Activated T-cell treated with anti-CD3 and anti-CD28 coated beads, Interleukin-2, amount 50 U/mL, for 48 hours (primary cell): ENCODE data around the gene GOLGA6L7.
A peak's percentile ranks its signal among the peaks of the same experiment; 100 is the strongest.
"Not testable (repeated sequence)": the region's sequence is repeated elsewhere in the genome, so short reads cannot be mapped to it uniquely, and the experiment has no call there.

Experiments used
- DNase-seq, 2 experiments: peaks; one replicate each; pipeline ENCODE4 v3.0.0-alpha.2; 2020

The GOLGA6L7 gene

DNA sequence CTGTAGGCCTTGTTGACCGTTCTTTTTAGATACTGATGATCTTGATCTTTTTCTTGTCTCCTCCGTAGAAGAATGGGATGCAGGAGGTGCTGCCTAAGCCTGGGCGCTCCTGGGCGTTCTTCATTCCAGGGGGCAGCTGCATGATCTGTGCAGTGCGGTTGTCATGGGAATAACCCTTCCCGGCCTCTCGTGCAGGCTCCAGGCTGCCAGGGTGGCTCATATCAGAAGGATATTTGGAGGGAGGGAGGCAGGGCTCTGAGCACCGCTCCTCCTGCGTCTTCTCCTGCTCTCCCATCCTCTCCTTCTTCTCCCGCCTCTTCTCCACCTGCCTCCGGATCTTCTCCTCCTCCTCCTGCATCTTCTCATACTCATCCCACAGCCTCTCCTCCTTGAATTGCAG is 6.2 kb downstream of the GOLGA6L7 start:
- DNase-seq = not testable (repeated sequence)

DNA sequence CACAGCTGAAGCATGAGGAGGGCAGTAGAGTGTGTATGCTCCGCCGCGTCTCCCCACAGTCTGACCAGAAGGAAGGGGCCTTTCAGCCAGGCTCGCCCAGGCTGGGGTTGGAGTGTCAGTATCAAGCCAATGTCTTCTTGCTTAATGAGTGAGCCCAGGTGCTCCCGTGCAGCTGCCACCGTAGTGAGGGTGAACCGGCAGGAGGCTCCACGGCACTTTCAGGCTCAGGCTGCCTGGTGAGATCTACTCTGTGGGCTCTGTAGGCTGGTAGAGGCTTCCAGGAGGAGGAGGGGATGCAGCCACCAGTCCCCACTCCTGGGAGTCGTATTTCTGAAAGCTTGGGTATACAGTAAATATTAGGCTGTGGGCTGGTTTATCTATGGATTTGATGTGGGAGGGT is 8.2 kb downstream of the GOLGA6L7 start:
- DNase-seq = not testable (repeated sequence)

DNA sequence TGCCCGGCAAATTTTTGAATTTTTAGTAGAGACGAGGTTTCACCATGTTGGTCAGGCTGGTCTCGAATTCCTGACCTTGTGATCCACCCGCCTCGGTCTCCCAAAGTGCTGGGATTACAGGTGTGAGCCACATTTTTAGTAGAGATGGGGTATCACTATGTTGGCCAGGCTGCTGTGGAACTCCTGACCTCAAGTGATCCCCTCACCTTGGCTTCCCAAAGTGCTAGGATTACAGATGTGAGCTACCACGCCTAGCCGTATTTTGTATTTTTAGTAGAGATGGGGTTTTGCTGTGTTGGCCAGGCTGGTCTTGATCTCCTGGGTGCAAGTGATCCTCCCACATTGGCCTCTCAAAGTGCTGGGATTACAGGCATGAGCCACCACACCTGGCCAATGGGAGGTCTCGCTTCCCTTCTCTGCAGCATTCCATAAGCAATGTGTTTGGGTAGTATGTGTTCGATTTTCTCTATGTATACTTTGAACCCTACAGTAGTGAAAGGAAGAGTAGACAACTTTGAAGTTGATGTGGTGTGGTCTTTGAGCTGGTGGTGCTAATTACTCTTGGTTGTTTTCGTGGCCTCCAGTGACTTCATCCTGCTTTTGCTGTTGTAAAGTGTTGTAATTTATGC is 13.4 kb downstream of the GOLGA6L7 start:
- DNase-seq = not testable (repeated sequence)

DNA sequence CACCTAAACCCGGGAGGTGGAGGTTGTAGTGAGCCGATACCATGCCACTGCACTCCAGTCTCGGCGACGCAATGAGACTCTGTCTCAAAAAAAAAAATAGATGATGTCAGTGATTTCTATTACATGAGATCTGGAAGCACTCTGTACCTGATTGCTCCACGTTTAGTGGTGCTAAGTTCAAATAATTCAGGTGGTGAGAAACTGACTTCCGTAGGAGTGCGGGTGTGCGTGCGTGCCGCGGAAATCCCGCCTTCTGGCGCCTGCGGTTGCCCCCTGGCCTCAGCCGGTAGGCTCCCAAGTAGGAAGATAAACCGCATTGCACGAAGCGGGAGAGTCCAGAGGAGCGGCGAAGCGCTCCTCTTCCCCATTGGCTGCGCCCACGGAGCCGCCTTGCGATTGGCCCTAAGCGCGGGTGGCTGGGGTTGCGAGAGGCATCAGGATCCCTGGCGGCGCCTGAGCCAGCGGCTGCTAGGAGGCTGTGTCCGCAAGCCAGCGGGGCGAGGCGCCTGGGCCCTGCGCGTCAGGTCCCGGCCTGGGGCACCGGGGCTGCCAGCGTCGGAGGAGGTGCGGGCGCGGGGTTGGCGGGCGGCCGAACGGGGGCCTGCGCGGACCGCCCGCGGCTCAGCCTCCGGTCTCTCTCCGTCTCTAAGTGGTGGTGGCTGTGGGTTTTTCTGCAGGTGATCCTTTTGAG is 16.4 kb downstream of the GOLGA6L7 start:
- peak; percentile 78 to 80 for DNase-seq

DNA sequence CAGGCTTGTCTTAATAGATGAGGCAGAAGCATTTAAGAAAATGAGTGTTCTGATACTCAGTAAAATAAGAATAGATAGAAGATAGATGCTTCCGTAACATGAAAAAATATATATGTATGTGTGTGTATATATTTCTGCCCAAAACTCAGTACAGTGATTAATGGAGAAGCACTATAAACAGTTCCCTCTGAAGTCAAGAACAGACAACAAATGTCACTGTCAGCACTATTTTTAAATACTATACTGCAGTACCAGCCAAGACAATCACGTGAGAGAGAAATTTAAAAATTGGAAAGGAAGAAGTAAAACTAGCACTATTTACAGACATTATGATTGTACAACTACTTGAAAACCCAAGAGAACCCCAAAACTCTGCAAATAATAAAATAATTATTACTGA is 27.0 kb downstream of the GOLGA6L7 start:
- DNase-seq = not testable (repeated sequence)

DNA sequence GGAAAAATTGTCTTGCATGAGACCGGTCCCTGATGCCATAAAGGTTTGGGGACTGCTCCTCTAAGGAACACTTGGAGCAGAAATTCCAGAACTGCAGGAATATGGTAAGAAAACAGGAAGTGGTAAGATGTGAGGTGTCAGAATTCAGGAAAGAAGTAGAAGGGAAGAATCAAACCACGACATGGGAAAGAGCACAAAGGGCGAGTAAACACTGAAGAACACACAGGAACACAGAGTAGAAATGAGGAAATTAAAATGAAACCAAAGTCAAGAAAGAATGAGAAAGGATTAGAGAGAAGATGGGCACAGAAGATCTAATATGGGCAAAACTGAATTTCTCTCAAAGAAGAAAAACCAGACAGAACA is 28.5 kb downstream of the GOLGA6L7 start:
- DNase-seq = not testable (repeated sequence)

DNA sequence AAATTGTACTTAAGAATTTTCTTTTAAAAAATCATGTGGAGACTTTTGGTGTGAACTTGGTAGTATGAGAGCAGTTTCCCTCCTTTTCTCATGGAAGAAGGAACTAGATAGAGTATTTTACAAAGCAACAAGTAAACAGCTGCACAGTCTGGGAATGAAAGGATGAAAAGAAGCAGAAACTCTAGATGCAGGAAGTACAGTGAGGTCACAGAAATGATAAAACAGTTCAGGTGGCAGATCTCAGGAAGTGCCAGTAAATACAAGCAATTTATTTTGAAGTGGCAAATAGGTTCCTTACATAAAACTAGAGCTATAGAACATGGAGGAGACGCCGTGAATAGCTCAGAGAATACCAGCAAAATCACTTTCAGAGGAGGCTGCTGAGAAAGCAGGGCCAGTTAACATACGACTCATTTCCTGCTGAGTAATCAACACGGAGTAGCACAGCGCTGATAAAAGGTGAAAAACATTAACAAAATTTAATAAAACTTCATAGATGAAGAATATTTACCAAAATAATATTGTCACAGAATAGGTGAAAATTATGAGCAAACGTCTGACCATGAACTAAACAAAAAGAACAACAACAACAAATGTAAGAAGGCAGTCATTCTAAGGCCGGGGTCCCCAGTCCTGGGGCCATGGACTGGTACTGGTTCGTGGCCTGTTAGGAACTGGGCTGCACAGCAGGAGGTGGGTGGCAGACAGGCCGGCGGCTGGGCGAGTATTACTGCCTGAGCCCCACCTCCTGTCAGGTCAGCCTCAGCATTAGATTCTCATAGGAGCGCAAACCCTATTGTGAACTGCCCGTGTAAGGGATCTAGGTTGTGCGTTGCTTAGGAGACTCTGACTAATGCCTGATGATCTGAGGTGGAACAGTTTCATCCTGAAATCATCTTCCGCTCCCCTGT is 29.2 kb downstream of the GOLGA6L7 start:
- not testable (repeated sequence) for DNase-seq

DNA sequence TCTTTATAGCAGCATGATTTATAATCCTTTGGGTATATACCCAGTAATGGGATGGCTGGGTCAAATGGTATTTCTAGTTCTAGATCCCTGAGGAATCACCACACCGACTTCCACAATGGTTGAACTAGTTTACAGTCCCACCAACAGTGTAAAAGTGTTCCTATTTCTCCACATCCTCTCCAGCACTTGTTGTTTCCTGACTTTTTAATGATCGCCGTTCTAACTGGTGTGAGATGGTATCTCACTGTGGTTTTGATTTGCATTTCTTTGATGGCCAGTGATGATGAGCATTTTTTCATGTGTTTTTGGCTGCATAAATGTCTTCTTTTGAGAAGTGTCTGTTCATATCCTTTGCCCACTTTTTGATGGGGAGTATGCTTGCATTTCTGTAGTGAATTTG is 30.3 kb downstream of the GOLGA6L7 start:
- not testable (repeated sequence) for DNase-seq

DNA sequence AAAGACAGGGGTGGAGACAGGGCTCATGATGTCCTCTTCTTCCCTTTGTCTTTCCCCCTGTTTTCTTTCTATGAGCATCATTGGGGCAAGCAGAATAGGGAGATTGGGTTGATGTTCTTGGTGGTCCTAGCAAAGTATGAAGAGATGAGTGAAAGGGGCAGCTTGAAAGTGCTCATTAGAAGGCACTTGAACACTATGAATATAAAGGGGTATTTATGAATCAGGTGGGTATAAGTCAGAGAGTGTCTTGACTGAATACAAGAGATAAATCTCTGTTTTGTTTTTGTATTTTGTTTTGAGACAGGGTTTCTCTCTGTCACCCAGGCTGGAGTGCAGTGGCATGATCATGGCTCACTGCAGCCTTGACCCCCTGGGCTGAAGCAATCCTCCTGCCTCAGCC is 34.4 kb downstream of the GOLGA6L7 start:
- not testable (repeated sequence) for DNase-seq

DNA sequence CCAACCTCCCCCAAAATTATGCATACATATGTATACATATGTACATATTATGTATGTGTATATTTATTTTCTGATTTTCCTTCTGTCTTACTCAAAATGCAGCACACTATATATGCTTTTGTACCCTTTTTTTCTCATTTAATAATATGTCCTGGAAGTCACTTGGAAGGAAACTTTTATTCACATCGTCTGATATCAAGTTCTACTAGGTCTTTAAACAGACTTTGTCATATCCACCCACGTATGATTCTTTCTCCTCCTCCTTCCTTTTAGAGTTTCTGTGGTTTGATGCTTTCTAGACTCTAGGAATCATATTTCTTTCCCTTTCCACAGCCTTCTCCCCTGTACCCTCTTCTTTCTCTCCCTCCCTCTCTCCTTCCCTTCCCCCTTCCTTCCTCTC is 35.1 kb downstream of the GOLGA6L7 start:
- not testable (repeated sequence) for DNase-seq

DNA sequence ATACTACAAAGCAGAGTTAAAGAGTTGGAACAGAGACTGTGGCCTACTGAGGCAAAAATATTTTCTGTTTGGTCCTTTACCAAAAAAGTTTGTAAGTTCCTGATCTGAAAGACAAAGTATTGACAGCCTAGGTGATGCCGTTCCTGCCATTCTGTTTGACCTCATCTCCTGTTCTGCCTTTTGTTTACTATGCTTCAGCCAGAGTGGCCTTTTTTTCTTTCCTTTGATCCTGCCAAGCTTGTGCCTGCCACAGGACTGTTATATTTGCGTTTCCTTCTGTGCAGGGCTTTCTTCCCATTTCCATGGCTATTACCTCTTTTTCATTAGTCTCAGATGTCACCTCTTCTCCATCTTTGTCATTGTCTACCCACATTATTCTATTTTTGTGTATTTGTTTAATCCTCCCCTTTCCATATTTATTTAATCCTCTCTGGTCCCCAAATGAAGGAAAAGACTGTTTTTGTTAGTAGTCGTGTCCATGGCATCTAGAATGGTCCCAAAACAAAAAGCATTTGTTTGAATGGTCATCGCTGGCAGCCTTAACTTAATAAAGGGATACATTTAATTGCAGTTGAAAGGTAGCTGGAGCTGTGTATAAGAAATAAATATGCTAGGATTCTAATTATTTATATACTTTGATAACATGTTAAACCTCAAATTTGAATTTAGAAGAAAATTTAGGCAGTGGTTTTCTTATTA is 36.4 kb downstream of the GOLGA6L7 start:
- DNase-seq = not testable (repeated sequence)

DNA sequence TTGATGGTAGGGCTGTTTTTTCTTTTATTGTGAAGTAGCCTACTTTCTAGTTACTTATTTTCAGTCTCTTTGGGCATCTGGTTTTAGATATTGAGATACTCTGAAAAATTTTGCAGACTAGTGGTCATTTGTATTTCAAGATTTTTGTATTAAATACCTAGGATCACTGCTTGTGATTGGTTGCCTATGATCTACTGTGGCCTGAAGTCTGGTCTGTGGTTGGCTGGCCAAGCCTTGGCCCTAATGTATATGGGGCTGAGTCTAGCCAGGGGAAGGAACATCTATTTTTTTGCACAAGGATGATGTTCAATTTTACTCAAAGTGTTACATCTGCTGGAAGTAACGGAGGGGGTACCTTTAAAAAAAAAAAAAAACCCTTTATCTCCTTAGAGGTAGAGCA is 38.0 kb downstream of the GOLGA6L7 start:
- DNase-seq = not testable (repeated sequence)

DNA sequence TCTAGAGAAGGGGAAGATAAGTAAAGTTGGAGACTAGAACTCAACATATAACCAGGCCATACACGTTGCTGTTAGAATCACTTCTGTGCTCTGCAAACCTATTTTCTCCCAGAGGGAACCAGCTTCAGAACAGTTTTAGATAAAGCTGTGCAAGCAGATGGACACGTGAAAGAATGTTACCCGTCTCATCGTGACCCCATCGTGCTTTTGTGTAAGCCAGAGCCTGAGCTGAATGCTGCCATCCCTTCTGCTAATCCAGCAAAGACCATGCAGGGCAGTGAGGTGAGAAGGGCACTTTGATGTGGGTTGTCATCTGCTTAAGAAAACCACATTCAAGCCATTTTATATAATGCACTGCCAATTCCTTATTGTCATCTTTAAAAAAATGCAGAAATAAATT is 40.3 kb downstream of the GOLGA6L7 start:
- not testable (repeated sequence) for DNase-seq

DNA sequence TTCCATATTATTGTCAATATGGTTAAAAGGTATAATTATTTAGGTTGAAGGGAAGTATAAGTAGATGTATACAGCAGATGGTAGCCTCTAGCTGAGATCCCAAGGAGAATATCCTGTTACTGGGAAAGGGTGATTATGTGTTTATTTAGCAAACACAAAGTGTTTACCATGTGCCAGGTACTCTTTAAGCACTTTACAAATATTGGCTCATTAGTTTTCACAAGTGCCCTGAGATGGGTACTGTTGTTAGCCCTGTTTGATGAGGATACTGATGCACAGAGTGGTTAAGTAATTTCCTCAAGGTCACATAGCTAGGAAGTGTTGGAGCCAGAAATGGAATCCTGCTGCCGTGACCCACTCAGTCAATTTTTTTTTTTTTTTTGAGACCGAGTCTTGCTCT is 48.1 kb downstream of the GOLGA6L7 start:
- DNase-seq = not testable (repeated sequence)

DNA sequence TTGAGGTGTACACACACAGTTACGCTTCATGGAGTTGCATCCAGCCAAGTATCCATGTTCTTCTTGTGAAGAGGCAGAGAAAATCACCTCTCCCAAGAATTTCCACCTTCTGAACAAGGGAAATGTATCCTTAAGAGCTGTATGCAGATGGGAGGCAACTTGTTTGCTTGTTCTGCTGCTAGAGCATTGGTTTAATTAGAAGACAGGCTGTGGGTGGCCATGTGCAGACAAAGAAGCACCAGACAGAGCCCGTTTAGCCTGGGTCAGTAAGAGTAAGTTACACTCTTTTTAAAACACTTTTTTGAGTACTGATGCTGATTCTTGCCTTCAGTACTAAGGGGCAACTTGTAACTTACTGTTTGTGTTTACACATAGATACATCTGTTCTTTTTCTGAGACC is 50.2 kb downstream of the GOLGA6L7 start:
- not testable (repeated sequence) for DNase-seq

DNA sequence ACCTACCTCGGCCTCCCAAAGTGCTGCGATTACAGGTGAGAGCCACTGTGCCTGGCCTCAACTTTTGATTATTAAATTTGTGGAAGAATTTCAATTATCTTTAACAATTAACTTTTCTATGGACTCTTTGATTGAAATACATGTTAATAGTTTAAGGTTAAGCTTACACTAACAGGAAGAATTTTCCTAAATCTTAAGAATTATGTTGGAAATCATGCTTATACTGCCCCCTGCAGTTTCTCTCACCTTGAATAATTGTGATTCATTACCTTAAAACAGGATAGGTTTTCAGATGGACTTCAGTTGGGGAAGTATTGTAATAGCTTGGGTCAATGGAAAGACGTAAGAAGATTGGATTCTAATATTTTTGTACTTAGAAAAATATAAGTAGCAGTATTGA is 54.2 kb downstream of the GOLGA6L7 start:
- DNase-seq = not testable (repeated sequence)
